Neural crest cell (in vitro differentiated cells): Measurements from ENCODE around the gene ZBTB5. TPM values are rescaled to one million over a fixed set of nuclear protein-coding genes. Genes with fewer than 3 reads are reported as not detected.

Experiments used
- DNase-seq: peaks from one replicate; pipeline ENCODE4 v3.0.0; 2021; ENCODE audit warnings: low read depth, mixed read lengths, low spot score
- H3K27ac Mint-ChIP-seq: one replicate; pipeline ENCODE4 v1.8.0; 2021; ENCODE audit warnings: mild to moderate bottlenecking, mixed read lengths; ENCODE audit not compliant: unreplicated experiment
- H3K27me3 Mint-ChIP-seq: 2 replicates; pipeline ENCODE4 v1.8.0; 2021; ENCODE audit warnings: low read depth, mild to moderate bottlenecking, mixed read lengths
- H3K36me3 Mint-ChIP-seq: 2 replicates; pipeline ENCODE4 v1.8.0; 2021; ENCODE audit warnings: low read depth, mild to moderate bottlenecking, mixed read lengths
- H3K4me1 Mint-ChIP-seq: 2 replicates; pipeline ENCODE4 v1.8.0; 2021; ENCODE audit warnings: mixed read lengths
- H3K4me3 Mint-ChIP-seq: one replicate; pipeline ENCODE4 v1.8.0; 2021; ENCODE audit warnings: mild to moderate bottlenecking, mixed read lengths
- H3K9me3 Mint-ChIP-seq: 2 replicates; pipeline ENCODE4 v1.8.0; 2021; ENCODE audit warnings: mixed read lengths
- CTCF ChIP-seq: fragments of 200-600 bp; sonication (generic); conservative IDR thresholded peaks from 2 replicates; pipeline ENCODE4 v1.5.0; 2021; ENCODE audit warnings: antibody characterized with exemption, mild to moderate bottlenecking
- total RNA-seq: library from RNA; stranded (reverse); gene quantifications from 2 replicates; pipeline ENCODE4 v1.2.1, GENCODE V29; 2021

The ZBTB5 gene
- total RNA-seq, 1 donor from 2014 or later: 22.9 TPM

DNA sequence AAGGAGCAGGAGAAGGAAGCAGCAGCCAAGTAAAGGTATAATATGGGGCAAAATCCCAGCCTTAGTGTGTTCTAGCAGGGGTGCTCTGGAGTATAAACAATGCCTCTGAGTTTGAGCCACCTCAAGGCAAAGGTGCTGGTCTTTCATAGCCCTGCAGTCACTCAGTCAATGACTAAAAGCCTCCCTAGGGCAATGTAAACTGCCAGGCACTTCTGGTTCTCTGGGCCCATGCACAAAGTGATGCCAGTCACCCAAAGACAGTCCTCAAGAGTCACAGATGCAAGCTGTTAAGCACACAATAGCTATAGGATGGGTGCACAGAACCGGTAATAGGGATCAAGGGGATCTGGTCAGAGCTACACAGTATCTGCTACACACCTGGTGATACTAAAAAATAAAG lies 12.6 kb downstream of the ZBTB5 start:
- peaks cover 3% of the 10 kb centered on the region for H3K9me3 Mint-ChIP-seq
- no peak overlapping the region for H3K4me3 Mint-ChIP-seq
- TF ChIP-seq CTCF: no peak
- peaks cover 13% of the 10 kb centered on the region for H3K4me1 Mint-ChIP-seq
- no peak for DNase-seq
- no peak overlapping the region for H3K27ac Mint-ChIP-seq
- H3K27me3 Mint-ChIP-seq: no peaks in the 10 kb centered on the region
- peaks cover 18% of the 10 kb centered on the region for H3K36me3 Mint-ChIP-seq

- no peak overlapping the region for H3K27ac Mint-ChIP-seq
- no peaks in the 10 kb centered on the region for H3K27me3 Mint-ChIP-seq
- H3K4me3 Mint-ChIP-seq: no peak overlapping the region
- peaks cover 18% of the 10 kb centered on the region for H3K36me3 Mint-ChIP-seq
- peaks cover 13% of the 10 kb centered on the region for H3K4me1 Mint-ChIP-seq
- peaks cover 3% of the 10 kb centered on the region for H3K9me3 Mint-ChIP-seq
- no peak for TF ChIP-seq CTCF
- DNase-seq: no peak
Measured at GRCh38 chr9:37451628-37452027, 13.6 kb downstream of the ZBTB5 start.

DNA sequence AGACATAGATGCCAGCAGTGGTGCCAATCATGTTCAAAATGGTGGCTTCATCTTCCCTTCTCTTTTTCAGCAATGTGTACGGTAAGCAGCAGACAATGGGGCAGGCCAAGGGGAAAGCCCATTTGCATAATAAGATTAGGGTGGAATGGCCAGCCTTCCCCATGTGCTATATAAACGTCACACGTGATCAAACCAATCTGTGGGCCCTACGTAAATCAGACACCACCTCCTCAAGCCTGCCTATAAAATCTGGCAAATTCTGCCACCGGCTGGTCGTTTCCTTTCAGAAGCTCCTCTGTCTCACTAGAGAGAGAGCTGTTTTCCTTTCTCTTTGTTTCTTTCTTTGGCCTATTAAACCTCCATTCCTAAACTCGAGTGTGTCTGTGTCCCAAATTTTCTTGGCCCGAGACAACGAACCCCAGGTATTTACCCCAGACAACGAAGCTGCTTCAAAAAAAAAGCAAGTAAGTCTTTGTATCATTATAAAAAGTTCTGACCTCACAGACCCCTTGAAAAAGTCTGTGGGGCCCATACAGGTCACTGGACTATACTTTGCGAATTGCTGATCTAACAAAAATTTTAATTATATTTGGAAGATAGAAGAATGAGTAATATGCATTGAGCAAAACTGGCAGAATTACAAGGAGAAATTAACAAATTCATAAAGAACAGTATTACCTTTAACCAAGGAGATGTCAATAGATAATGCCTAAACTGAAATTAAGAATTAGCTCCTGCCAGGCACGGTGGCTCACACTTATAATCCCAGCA lies 15.2 kb downstream of the ZBTB5 start:
- Mint-ChIP-seq H3K4me3 (peak overlapping the region; percentile 16), H3K4me1 (peaks cover 13% of the 10 kb centered on the region), H3K9me3 (no peaks in the 10 kb centered on the region), H3K27ac (peak overlapping the region; percentile 94), H3K27me3 (no peaks in the 10 kb centered on the region), H3K36me3 (peaks cover 12% of the 10 kb centered on the region)
- TF ChIP-seq CTCF: no peak
- DNase-seq: no peak

DNA sequence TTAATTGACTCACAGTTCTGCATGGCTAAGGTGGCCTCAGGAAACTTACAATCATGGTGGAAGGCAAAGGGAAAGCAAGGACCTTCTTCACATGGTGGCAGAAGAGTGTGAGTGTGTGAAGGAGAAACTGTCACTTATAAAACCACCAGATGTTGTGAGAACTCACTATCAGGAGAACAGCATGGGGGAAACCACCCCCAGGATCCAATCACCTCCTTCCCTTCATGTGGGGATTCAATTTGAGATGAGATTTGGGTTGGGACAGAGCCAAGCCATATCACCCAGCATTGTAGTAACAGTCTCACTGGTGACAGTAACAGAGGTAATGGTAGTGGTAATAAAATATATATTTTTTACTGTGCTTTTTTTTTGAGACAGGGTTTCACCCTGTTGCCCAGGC lies 18.1 kb downstream of the ZBTB5 start:
- Mint-ChIP-seq H3K36me3 (peaks cover 9% of the 10 kb centered on the region), H3K27ac (no peak overlapping the region), H3K27me3 (no peaks in the 10 kb centered on the region), H3K9me3 (no peaks in the 10 kb centered on the region), H3K4me3 (no peak overlapping the region), H3K4me1 (peaks cover 13% of the 10 kb centered on the region)
- TF ChIP-seq CTCF: no peak
- DNase-seq: no peak

DNA sequence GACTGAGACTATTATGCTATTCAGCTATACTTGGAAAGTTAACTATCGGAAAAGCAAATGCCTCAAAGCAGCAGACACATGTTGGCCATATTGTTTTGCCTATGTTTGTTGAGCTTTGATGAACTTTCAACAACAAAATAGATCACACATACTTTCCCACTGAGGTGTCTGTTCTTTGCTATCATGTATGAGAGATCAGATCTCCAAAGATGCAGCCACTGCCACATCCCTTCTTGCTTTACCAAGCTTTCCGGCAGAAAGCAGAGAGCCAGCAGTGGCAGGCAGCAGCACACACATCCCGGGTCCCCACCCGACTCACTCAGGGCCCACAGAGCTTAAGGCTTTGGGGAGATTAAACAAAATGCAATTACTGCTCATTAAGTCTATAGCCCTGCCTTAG lies 18.8 kb downstream of the ZBTB5 start:
- H3K27me3 Mint-ChIP-seq: no peaks in the 10 kb centered on the region
- no peak for DNase-seq
- H3K27ac Mint-ChIP-seq: no peak overlapping the region
- H3K4me3 Mint-ChIP-seq: no peak overlapping the region
- peaks cover 13% of the 10 kb centered on the region for H3K4me1 Mint-ChIP-seq
- H3K9me3 Mint-ChIP-seq: no peaks in the 10 kb centered on the region
- H3K36me3 Mint-ChIP-seq: peaks cover 10% of the 10 kb centered on the region
- no peak for TF ChIP-seq CTCF
